ENCODE measurements around the gene ATP8B1. TPM values are rescaled to one million over a fixed set of nuclear protein-coding genes. Genes with fewer than 3 reads are reported as not detected.

The ATP8B1 gene
- total RNA-seq, 2 experiments from 2014 or later, result 0.26 TPM; not detected in 1

DNA sequence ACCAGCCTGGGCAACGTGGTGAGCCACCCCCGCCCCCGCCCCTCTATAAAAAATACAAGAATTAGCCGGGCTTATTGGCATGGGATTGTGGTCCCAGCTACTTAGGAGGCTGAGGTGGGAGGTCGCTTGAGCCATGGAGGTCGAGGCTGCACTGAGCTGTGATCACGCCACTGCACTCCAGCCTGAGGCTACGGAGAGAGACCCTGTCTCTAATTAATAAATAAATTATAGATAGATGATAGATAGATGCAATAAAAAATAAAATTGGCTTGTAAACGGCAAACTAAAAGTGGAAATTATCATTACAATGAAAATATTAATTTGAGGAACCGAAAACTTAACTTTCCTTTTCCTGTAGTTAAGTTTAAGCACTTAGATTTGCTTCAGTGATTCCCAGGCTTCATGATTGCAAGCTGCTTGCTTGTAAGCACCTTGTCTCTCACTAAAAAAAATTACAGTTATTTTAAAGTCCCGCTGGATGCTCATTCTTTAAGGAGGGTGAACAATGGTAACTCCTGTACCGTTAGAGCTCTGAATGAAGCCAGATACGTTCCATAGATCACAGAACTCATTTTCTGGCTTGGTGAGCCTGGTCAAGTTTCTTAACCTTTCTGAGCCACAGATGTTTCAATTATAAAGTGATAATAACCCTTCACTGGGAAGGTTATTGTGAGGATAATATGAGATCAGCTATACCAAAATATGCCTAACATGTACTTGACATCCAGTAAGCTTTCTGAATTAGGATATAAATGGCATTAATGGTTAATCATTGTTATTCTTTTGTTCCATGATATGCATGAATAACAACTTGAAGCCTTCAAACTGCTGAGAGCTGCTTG is 172.1 kb downstream of the ATP8B1 start:
- ATAC-seq (no peak), DNase-seq (no peak)
- CTCF ChIA-PET, result interaction anchor here (0.6 to 3.2 kb wide), 5 partner anchors 9 to 228 kb away, joined by 3 to 24 read pairs (median 4); partner anchors contain the start of gene NARS1
- H3K9me3 Mint-ChIP-seq (ENCODE audit: low read depth), result no peaks in the 10 kb centered on the region
- H3K4me1 Mint-ChIP-seq, result peaks cover 15% of the 10 kb centered on the region
- peak overlapping the region; percentile 93 for H3K27ac Mint-ChIP-seq
- H3K4me3 Mint-ChIP-seq, result peak overlapping the region; percentile 98
- no peaks in the 10 kb centered on the region for H3K27me3 Mint-ChIP-seq
- peaks cover 2% of the 10 kb centered on the region for H3K36me3 Mint-ChIP-seq

DNA sequence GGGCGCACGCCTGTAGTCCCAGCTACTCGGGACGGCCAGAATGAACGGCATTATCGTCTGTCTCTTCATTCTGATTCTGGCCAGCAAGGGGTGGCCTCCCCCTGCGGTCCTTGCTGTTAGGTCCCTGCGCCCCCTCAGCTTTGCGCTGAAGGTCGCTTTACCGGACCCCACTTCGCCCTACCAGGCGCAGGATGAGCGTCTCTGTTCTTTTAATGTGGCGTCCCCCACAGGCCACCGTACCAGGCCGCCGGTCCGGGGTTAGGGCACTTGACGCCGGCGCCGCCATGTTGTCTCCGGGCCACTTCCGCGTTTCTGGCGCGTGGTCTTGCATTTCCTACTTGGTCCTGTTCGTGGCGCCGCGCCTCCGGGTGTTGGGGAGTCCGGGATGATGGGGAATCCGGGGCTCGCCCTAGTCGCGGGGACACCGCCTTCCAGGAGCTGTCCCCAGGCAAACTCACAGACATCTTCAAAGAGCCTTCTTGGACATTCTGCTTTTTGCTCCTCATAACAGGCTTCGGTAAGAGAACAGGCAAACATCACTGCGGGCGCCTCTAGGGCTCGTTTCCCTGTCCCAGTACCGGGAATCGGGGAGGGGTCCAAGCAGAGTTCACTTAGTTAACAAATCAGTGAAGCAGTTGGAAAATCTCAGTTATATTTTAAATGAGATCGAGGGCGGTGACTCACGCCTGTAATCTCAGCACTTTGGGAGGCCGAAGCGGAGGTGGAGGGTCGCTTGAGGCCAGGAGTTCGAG is 172.9 kb downstream of the ATP8B1 start:
- peak; percentile 96 for DNase-seq
- CTCF ChIA-PET, result interaction anchor here (0.6 to 3.2 kb wide), 5 partner anchors 9 to 229 kb away, joined by 3 to 24 read pairs (median 4); partner anchors contain the start of gene NARS1
- peaks cover 15% of the 10 kb centered on the region for H3K4me1 Mint-ChIP-seq

DNA sequence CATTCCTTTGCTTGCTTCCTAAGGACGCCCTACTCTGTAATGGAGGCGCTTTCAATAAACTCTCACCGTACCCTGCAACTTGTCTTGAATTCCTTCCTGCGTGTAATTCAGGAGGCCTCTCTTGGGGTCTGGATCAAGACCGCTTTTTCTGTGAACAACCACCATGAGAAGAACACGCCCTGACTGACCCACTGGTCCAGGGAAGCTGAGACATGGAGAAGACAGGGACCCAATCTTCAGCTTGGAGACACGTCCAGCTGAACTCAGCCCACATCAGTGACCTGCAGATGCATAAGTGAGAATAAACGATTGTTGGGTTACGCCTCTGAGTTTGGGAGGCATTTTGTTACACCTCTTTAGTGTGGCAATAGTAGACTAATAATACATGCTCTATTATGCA is 173.7 kb downstream of the ATP8B1 start:
- H3K9me3 Mint-ChIP-seq (ENCODE audit: low read depth), result no peaks in the 10 kb centered on the region
- H3K4me1 Mint-ChIP-seq, result peaks cover 15% of the 10 kb centered on the region
- peak overlapping the region; percentile 98 for H3K4me3 Mint-ChIP-seq
- no peaks in the 10 kb centered on the region for H3K27me3 Mint-ChIP-seq
- DNase-seq (no peak), ATAC-seq (no peak)
- peaks cover 2% of the 10 kb centered on the region for H3K36me3 Mint-ChIP-seq
- CTCF ChIA-PET, result interaction anchor here (1.4 to 3.2 kb wide), 2 partner anchors 8 to 10 kb away, joined by 4 to 24 read pairs; partner anchors contain the start of gene NARS1
- peak overlapping the region; percentile 93 for H3K27ac Mint-ChIP-seq

More for the DNA sequence above, 172.9 kb downstream of the ATP8B1 start:
- Mint-ChIP-seq H3K36me3 (peaks cover 2% of the 10 kb centered on the region), H3K27ac (peak overlapping the region; percentile 93), H3K4me3 (peak overlapping the region; percentile 98), H3K9me3 (ENCODE audit: low read depth) (no peaks in the 10 kb centered on the region), H3K27me3 (no peaks in the 10 kb centered on the region)
- ATAC-seq, result peak; percentile 98

DNA sequence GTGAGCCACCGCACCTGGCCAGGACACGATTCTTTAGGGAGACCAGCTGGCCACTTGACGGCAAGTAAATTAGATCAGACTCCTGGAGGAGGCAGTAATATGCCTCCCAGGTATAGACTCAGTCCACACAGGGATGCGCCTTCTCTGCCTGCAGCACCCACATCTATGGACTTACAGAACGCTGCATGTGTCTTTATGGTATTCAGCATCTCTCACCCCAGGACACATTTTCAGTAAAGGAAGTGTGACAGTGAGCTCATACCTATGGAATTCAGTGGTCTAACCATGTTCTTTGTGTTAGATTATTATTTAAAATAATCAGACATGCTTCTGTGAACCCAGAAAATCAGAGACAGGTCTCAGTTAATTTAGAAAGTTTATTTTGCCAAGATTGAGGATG is 175.6 kb downstream of the ATP8B1 start:
- Mint-ChIP-seq H3K36me3 (peaks cover 2% of the 10 kb centered on the region), H3K4me1 (peaks cover 15% of the 10 kb centered on the region), H3K4me3 (no peak overlapping the region), H3K9me3 (ENCODE audit: low read depth) (no peaks in the 10 kb centered on the region), H3K27me3 (no peaks in the 10 kb centered on the region), H3K27ac (no peak overlapping the region)
- ATAC-seq (no peak), DNase-seq (no peak)
- CTCF ChIA-PET, result no interaction called here

DNA sequence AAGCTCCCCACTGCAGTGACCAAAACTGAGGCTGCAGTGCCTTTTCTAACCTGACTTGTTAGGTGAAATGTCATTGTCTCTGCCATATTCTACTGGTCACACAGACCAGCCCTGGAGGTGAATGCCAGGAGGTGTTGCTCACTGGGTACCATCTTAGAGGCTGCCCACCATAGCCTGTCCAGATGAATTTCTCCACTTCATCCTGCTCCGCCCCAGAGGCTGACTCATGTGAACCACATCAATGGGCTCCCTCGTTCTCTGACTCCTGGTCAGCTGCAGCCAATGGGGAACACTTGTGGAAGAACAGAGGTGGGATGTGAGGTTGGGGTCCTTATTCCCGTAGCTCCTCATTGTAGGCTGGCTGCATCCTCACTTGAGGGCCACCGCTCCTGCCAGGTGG is 178.1 kb downstream of the ATP8B1 start:
- Mint-ChIP-seq H3K4me3 (no peak overlapping the region), H3K27ac (no peak overlapping the region), H3K9me3 (ENCODE audit: low read depth) (no peaks in the 10 kb centered on the region), H3K36me3 (peaks cover 7% of the 10 kb centered on the region), H3K27me3 (no peaks in the 10 kb centered on the region), H3K4me1 (peaks cover 18% of the 10 kb centered on the region)
- DNase-seq (no peak), ATAC-seq (no peak)
- CTCF ChIA-PET, result no interaction called here

DNA sequence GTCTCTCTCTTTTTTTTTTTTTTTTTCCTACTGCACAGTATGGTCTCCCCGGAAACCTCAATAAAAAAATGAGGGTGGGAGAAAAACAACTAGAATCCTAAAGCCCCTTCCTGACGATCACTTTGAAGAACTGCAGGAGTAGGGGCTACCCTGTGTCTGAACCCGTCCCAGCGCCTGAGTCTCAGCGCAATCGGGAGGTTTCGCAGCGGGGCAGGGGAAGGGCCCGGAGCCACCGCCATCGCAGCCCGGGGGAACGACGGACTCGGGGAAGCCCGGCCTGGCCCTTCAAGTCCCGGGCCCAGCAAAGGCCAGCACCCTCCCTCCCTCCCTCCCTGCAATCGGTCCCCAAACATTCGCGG is 181.9 kb downstream of the ATP8B1 start:
- H3K4me1 Mint-ChIP-seq, result peaks cover 29% of the 10 kb centered on the region
- no peaks in the 10 kb centered on the region for H3K27me3 Mint-ChIP-seq
- CTCF ChIA-PET, result interaction anchor here (0.7 to 3.0 kb wide), 4 partner anchors 9 to 38 kb away, joined by 3 to 24 read pairs (median 3); no protein-coding TSS in a partner anchor
- no peak for DNase-seq
- H3K9me3 Mint-ChIP-seq (ENCODE audit: low read depth), result no peaks in the 10 kb centered on the region
- peak overlapping the region; percentile 97 for H3K27ac Mint-ChIP-seq
- H3K36me3 Mint-ChIP-seq, result peaks cover 23% of the 10 kb centered on the region
- peak; percentile 28 for ATAC-seq
- H3K4me3 Mint-ChIP-seq, result peak overlapping the region; percentile 93

DNA sequence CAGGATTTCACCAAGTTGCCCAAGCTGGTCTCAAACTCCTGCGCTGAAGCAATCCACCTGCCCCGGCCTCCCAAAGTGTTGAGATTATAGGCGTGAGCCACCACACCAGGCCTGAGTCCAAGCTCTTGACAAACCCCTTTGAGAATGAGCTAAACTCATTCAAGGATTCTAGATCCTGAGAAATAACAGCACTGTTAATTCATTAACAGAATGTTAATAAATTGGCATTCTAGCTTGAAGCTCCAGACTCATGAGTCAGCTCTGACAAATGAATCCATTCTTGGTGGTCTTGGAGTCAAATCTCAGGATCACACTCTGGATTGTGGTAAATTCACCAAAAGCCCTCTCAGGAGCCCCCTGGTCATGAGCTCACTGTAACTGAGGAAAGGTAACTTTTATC is 183.2 kb downstream of the ATP8B1 start:
- DNase-seq (no peak), ATAC-seq (no peak)
- Mint-ChIP-seq H3K27me3 (no peaks in the 10 kb centered on the region), H3K4me3 (peak overlapping the region; percentile 20), H3K9me3 (ENCODE audit: low read depth) (no peaks in the 10 kb centered on the region), H3K27ac (peak overlapping the region; percentile 43), H3K4me1 (peaks cover 34% of the 10 kb centered on the region), H3K36me3 (peaks cover 29% of the 10 kb centered on the region)
- CTCF ChIA-PET, result interaction anchor here (1.0 to 3.0 kb wide), 2 partner anchors 10 to 58 kb away, joined by 3 to 24 read pairs; no protein-coding TSS in a partner anchor

DNA sequence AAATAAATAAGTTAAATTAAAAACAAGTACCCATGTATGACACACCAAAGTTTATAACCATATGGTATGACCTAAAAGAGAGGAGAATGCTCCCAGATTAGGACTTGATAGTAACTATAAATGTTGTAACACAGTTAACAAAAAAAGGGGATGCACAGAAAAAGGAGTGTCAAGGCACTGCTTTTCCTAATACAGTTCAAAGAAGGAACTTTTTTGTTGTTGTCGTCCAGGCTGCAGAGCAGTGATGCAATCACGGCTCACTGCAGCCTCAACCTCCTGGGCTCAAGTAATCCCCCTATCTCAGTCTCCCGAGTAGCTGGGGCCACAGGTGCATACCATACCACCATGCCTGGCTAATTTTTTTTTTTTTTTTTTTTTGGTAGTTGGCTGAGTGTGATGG is 184.2 kb downstream of the ATP8B1 start:
- no peak for DNase-seq
- Mint-ChIP-seq H3K4me3 (no peak overlapping the region), H3K9me3 (ENCODE audit: low read depth) (no peaks in the 10 kb centered on the region), H3K4me1 (peaks cover 34% of the 10 kb centered on the region), H3K36me3 (peaks cover 34% of the 10 kb centered on the region), H3K27me3 (no peaks in the 10 kb centered on the region), H3K27ac (no peak overlapping the region)
- ATAC-seq, result no peak
- CTCF ChIA-PET, result no interaction called here

DNA sequence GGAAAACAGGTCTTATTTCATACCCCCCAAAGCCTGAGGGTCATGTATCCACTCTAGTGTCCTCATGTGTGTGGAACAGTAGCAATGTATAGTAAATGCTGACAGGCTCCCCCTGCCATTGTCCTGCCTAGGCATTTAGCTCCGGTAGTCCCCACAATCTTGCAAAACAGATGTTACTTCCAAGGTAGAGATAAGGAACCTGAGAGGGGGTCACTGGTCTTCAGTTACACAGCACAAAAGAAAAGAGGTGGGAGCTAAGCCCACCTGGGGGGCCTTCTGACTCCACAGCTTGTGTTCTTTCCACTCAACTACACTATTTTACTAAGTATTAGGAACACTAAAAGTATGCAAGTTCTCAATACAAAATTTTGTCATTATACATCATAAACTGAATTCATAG is 199.2 kb downstream of the ATP8B1 start:
- H3K4me3 Mint-ChIP-seq, result no peak overlapping the region
- CTCF ChIA-PET, result no interaction called here
- H3K27me3 Mint-ChIP-seq, result no peaks in the 10 kb centered on the region
- H3K4me1 Mint-ChIP-seq, result no peaks in the 10 kb centered on the region
- H3K36me3 Mint-ChIP-seq, result peaks cover 61% of the 10 kb centered on the region
- DNase-seq (no peak), ATAC-seq (no peak)
- no peaks in the 10 kb centered on the region for H3K9me3 Mint-ChIP-seq (ENCODE audit: low read depth)
- no peak overlapping the region for H3K27ac Mint-ChIP-seq

Other genes starting within 250 kb of the ATP8B1 start
- 10 to 100 TPM; 28.2 to 28.8 TPM for gene FECH, start 216.6 kb downstream of the ATP8B1 start, total RNA-seq
- 100 to 1,000 TPM in 1 of 2 experiments, 10 to 100 TPM in 1; 82.0 to 108 TPM for gene NARS1, start 181.5 kb downstream of the ATP8B1 start, total RNA-seq
- 1 to 10 TPM; 1.4 to 4.2 TPM for gene NEDD4L, start 240.9 kb upstream of the ATP8B1 start, total RNA-seq